Neural progenitor cell (in vitro differentiated cells): Measurements from ENCODE around the gene TOR4A. TPM values are rescaled to one million over a fixed set of nuclear protein-coding genes. Genes with fewer than 3 reads are reported as not detected.
A peak's percentile ranks its signal among the peaks of the same experiment; 100 is the strongest.

Experiments
- DNase-seq: peaks from one replicate; pipeline ENCODE4 v3.0.0-alpha.2; 2016; ENCODE audit warnings: low spot score
- H2AFZ ChIP-seq: fragments of 200-600 bp; sonication (generic); replicated peaks from 2 replicates; pipeline ENCODE4 v1.6.1; 2016; ENCODE audit warnings: antibody characterized with exemption
- H3F3A ChIP-seq: fragments of 200-600 bp; sonication (generic); 2 replicates; pipeline ENCODE4 v1.6.1; 2016; ENCODE audit warnings: antibody characterized with exemption, low read depth
- H3K27ac ChIP-seq: fragments of 200-600 bp; sonication (generic); 2 replicates; pipeline ENCODE4 v1.5.1; 2016; ENCODE audit warnings: mild to moderate bottlenecking
- H3K27me3 ChIP-seq: fragments of 200-600 bp; sonication (generic); 2 replicates; pipeline ENCODE4 v1.6.1; 2016; ENCODE audit warnings: mild to moderate bottlenecking, moderate library complexity
- H3K36me3 ChIP-seq: fragments of 200-600 bp; sonication (generic); 2 replicates; pipeline ENCODE4 v1.5.1; 2016
- H3K4me1 ChIP-seq: fragments of 200-600 bp; sonication (generic); 2 replicates; pipeline ENCODE4 v1.6.1; 2016; ENCODE audit warnings: mixed run types
- H3K4me2 ChIP-seq: fragments of 200-600 bp; sonication (generic); 2 replicates; pipeline ENCODE4 v1.6.1; 2016
- H3K4me3 ChIP-seq: fragments of 200-600 bp; sonication (generic); 2 replicates; pipeline ENCODE4 v1.5.1; 2016
- H3K79me2 ChIP-seq: fragments of 200-600 bp; sonication (generic); 2 replicates; pipeline ENCODE4 v1.6.1; 2016; ENCODE audit warnings: low read depth
- H3K9ac ChIP-seq: fragments of 200-600 bp; sonication (generic); 2 replicates; pipeline ENCODE4 v1.6.1; 2016
- H3K9me3 ChIP-seq: fragments of 200-600 bp; sonication (generic); 2 replicates; pipeline ENCODE4 v1.5.1; 2016; ENCODE audit warnings: low read depth
- H4K20me1 ChIP-seq: fragments of 200-600 bp; sonication (generic); 2 replicates; pipeline ENCODE4 v1.6.1; 2016; ENCODE audit warnings: low read depth
- H3K27ac Mint-ChIP-seq: 3 replicates; pipeline ENCODE4 v1.8.0; 2021; ENCODE audit warnings: mixed read lengths
- H3K27me3 Mint-ChIP-seq: 2 replicates; pipeline ENCODE4 v1.8.0; 2022; ENCODE audit warnings: low read depth, mild to moderate bottlenecking, inconsistent platforms, moderate library complexity, mixed read lengths; ENCODE audit not compliant: insufficient read depth
- H3K36me3 Mint-ChIP-seq: 3 replicates; pipeline ENCODE4 v1.8.0; 2021; ENCODE audit warnings: mixed read lengths
- H3K4me1 Mint-ChIP-seq: 3 replicates; pipeline ENCODE4 v1.8.0; 2021; ENCODE audit warnings: mixed read lengths
- H3K4me3 Mint-ChIP-seq: 3 replicates; pipeline ENCODE4 v1.8.0; 2021; ENCODE audit warnings: mild to moderate bottlenecking, moderate library complexity, mixed read lengths
- H3K9me3 Mint-ChIP-seq: 3 replicates; pipeline ENCODE4 v1.8.0; 2020; ENCODE audit warnings: mixed read lengths
- EZH2 ChIP-seq: fragments of 200-600 bp; sonication (generic); IDR thresholded peaks from 2 replicates; pipeline ENCODE4 v1.6.1; 2017; ENCODE audit warnings: antibody characterized with exemption, mild to moderate bottlenecking, moderate library complexity
- EZH2phosphoT487 ChIP-seq: fragments of 200-600 bp; sonication (generic); IDR thresholded peaks from 2 replicates; pipeline ENCODE4 v1.6.1; 2017; ENCODE audit warnings: antibody characterized with exemption
- total RNA-seq: library from RNA; depleted of rRNA; stranded (reverse); fragments of >200 nt; gene quantifications from 2 replicates; pipeline ENCODE4 v1.2.3, GENCODE V29; 2015; ENCODE audit warnings: low replicate concordance
- TF ChIP-seq, protein P1 (sequence below): fragments of 200-600 bp; sonication (generic); IDR thresholded peaks from 2 replicates; pipeline ENCODE4 v1.5.1; 2017; ENCODE audit warnings: antibody characterized with exemption, mild to moderate bottlenecking

The TOR4A gene
- total RNA-seq, 1 donor from 2014 or later: 0.39 TPM

GRCh38 chr9:137313326-137313936, 35.9 kb downstream of the TOR4A start:
- no peaks in the 10 kb centered on the region for H3K27me3 ChIP-seq
- Mint-ChIP-seq H3K27me3 (peaks cover 2% of the 10 kb centered on the region), H3K4me3 (peak overlapping the region; percentile 11), H3K27ac (peak overlapping the region; percentile 53), H3K4me1 (peaks cover 21% of the 10 kb centered on the region), H3K9me3 (no peaks in the 10 kb centered on the region), H3K36me3 (no peaks in the 10 kb centered on the region)
- H3F3A ChIP-seq: peaks cover 21% of the 10 kb centered on the region
- no peak for TF ChIP-seq EZH2phosphoT487
- TF ChIP-seq, protein P1, sequence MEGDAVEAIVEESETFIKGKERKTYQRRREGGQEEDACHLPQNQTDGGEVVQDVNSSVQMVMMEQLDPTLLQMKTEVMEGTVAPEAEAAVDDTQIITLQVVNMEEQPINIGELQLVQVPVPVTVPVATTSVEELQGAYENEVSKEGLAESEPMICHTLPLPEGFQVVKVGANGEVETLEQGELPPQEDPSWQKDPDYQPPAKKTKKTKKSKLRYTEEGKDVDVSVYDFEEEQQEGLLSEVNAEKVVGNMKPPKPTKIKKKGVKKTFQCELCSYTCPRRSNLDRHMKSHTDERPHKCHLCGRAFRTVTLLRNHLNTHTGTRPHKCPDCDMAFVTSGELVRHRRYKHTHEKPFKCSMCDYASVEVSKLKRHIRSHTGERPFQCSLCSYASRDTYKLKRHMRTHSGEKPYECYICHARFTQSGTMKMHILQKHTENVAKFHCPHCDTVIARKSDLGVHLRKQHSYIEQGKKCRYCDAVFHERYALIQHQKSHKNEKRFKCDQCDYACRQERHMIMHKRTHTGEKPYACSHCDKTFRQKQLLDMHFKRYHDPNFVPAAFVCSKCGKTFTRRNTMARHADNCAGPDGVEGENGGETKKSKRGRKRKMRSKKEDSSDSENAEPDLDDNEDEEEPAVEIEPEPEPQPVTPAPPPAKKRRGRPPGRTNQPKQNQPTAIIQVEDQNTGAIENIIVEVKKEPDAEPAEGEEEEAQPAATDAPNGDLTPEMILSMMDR: no peak
- no peak for TF ChIP-seq EZH2
- no peaks in the 10 kb centered on the region for H3K79me2 ChIP-seq
- no peak overlapping the region for H3K4me3 ChIP-seq
- H2AFZ ChIP-seq: no peak overlapping the region
- no peak for DNase-seq
- peak overlapping the region; percentile 45 for H3K4me2 ChIP-seq
- no peaks in the 10 kb centered on the region for H3K36me3 ChIP-seq
- H3K9ac ChIP-seq: no peak overlapping the region
- no peaks in the 10 kb centered on the region for H4K20me1 ChIP-seq
- no peaks in the 10 kb centered on the region for H3K9me3 ChIP-seq
- no peak overlapping the region for H3K27ac ChIP-seq
- peaks cover 31% of the 10 kb centered on the region for H3K4me1 ChIP-seq

- no peaks in the 10 kb centered on the region for H3K27me3 Mint-ChIP-seq
- no peak for TF ChIP-seq EZH2
- TF ChIP-seq, protein P1: no peak
- TF ChIP-seq EZH2phosphoT487: no peak
- no peaks in the 10 kb centered on the region for H4K20me1 ChIP-seq
- no peaks in the 10 kb centered on the region for H3K9me3 ChIP-seq
- peaks cover 26% of the 10 kb centered on the region for H3F3A ChIP-seq
- H3K27ac Mint-ChIP-seq: no peak overlapping the region
- H3K36me3 ChIP-seq: no peaks in the 10 kb centered on the region
- peak overlapping the region; percentile 45 for H3K4me2 ChIP-seq
- H3K79me2 ChIP-seq: no peaks in the 10 kb centered on the region
- no peaks in the 10 kb centered on the region for H3K36me3 Mint-ChIP-seq
- no peaks in the 10 kb centered on the region for H3K9me3 Mint-ChIP-seq
- DNase-seq: peak; percentile 2
- no peak overlapping the region for H3K27ac ChIP-seq
- H2AFZ ChIP-seq: no peak overlapping the region
- H3K4me1 ChIP-seq: peaks cover 31% of the 10 kb centered on the region
- no peak overlapping the region for H3K9ac ChIP-seq
- H3K4me3 ChIP-seq: no peak overlapping the region
- no peak overlapping the region for H3K4me3 Mint-ChIP-seq
- H3K27me3 ChIP-seq: no peaks in the 10 kb centered on the region
- H3K4me1 Mint-ChIP-seq: peaks cover 21% of the 10 kb centered on the region
Observed at GRCh38 chr9:137313956-137314560, 36.5 kb downstream of the TOR4A start.

GRCh38 chr9:137314561-137315560, 37.3 kb downstream of the TOR4A start:
- Histone ChIP-seq H3K9ac (no peak overlapping the region), H3K4me3 (no peak overlapping the region), H3K4me1 (peaks cover 31% of the 10 kb centered on the region), H3K79me2 (no peaks in the 10 kb centered on the region), H3K4me2 (peak overlapping the region; percentile 69), H3K9me3 (no peaks in the 10 kb centered on the region), H3K27me3 (no peaks in the 10 kb centered on the region), H3F3A (peaks cover 30% of the 10 kb centered on the region), H3K36me3 (no peaks in the 10 kb centered on the region), H4K20me1 (no peaks in the 10 kb centered on the region), H3K27ac (no peak overlapping the region), H2AFZ (no peak overlapping the region)
- no peaks in the 10 kb centered on the region for H3K27me3 Mint-ChIP-seq
- H3K36me3 Mint-ChIP-seq: no peaks in the 10 kb centered on the region
- no peak overlapping the region for H3K27ac Mint-ChIP-seq
- H3K4me3 Mint-ChIP-seq: no peak overlapping the region
- peaks cover 21% of the 10 kb centered on the region for H3K4me1 Mint-ChIP-seq
- DNase-seq: peak; percentile 50
- H3K9me3 Mint-ChIP-seq: no peaks in the 10 kb centered on the region
- no peak for TF ChIP-seq EZH2
- TF ChIP-seq, protein P1: no peak
- no peak for TF ChIP-seq EZH2phosphoT487
